Loucy (cell line): ENCODE results near the gene ELL.

Experiments
- H2AFZ ChIP-seq: fragments of 200-600 bp; sonication (generic); 2 replicates; pipeline ENCODE4 v1.6.0; 2016; ENCODE audit warnings: antibody characterized with exemption, mild to moderate bottlenecking, low read length, moderate library complexity
- H3F3A ChIP-seq: fragments of 200-600 bp; 2 replicates; pipeline ENCODE4 v1.6.0; 2016; ENCODE audit warnings: antibody characterized with exemption, low read depth, mild to moderate bottlenecking
- H3K27me3 ChIP-seq: fragments of 200-600 bp; sonication (generic); 2 replicates; pipeline ENCODE4 v1.6.1; 2014; ENCODE audit warnings: low read length, mild to moderate bottlenecking; ENCODE audit not compliant: insufficient read depth, poor library complexity, severe bottlenecking
- H3K36me3 ChIP-seq: fragments of 200-600 bp; sonication (generic); 2 replicates; pipeline ENCODE4 v1.6.1; 2016; ENCODE audit warnings: low read length; ENCODE audit not compliant: insufficient read depth
- H3K4me1 ChIP-seq: fragments of 200-600 bp; sonication (generic); 2 replicates; pipeline ENCODE4 v1.5.1; 2014; ENCODE audit warnings: low read length, mild to moderate bottlenecking; ENCODE audit not compliant: insufficient read depth, poor library complexity, severe bottlenecking
- H3K4me2 ChIP-seq: fragments of 200-600 bp; sonication (generic); 2 replicates; pipeline ENCODE4 v1.6.0; 2014; ENCODE audit warnings: antibody characterized with exemption, low read length, low read depth, mild to moderate bottlenecking; ENCODE audit not compliant: poor library complexity, severe bottlenecking
- H3K4me3 ChIP-seq: fragments of 200-600 bp; sonication (generic); 2 replicates; pipeline ENCODE4 v1.5.1; 2014; ENCODE audit warnings: low read length, mild to moderate bottlenecking, mixed read lengths; ENCODE audit not compliant: poor library complexity, severe bottlenecking
- H3K79me2 ChIP-seq: fragments of 200-600 bp; sonication (generic); 2 replicates; pipeline ENCODE4 v1.6.1; 2014; ENCODE audit warnings: low read length; ENCODE audit not compliant: insufficient read depth
- H3K9ac ChIP-seq: fragments of 200-600 bp; sonication (generic); 2 replicates; pipeline ENCODE4 v1.6.0; 2014; ENCODE audit warnings: mild to moderate bottlenecking, low read depth, low read length, moderate library complexity; ENCODE audit not compliant: poor library complexity, severe bottlenecking
- H3K9me2 ChIP-seq: fragments of 200-600 bp; sonication (generic); replicated peaks from 2 replicates; pipeline ENCODE4 v1.6.1; 2016; ENCODE audit warnings: low read depth, low read length, mixed read lengths
- H3K9me3 ChIP-seq: fragments of 200-600 bp; sonication (generic); 2 replicates; pipeline ENCODE4 v1.6.1; 2014; ENCODE audit warnings: mild to moderate bottlenecking, antibody characterized with exemption, low read length, low read depth; ENCODE audit not compliant: insufficient read depth
- H4K20me1 ChIP-seq: fragments of 200-600 bp; sonication (generic); 2 replicates; pipeline ENCODE4 v1.6.0; 2014; ENCODE audit warnings: antibody characterized with exemption, low read length, mild to moderate bottlenecking; ENCODE audit not compliant: insufficient read depth, poor library complexity, severe bottlenecking
- CTCF ChIP-seq: fragments of 200-600 bp; sonication (generic); conservative IDR thresholded peaks from 2 replicates; pipeline ENCODE4 v1.5.1; 2014; ENCODE audit warnings: mild to moderate bottlenecking, antibody characterized with exemption, low read length
- EZH2phosphoT487 ChIP-seq: fragments of 200-600 bp; IDR thresholded peaks from 2 replicates; pipeline ENCODE4 v1.6.1; 2018; ENCODE audit warnings: antibody characterized with exemption, mild to moderate bottlenecking, moderate library complexity, borderline replicate concordance

The ELL gene

GRCh38 chr19:18484992-18485391 lies 36.9 kb downstream of the ELL start:
- H4K20me1 ChIP-seq = peaks cover 27% of the 10 kb centered on the region
- H2AFZ ChIP-seq = no peak overlapping the region
- H3K27me3 ChIP-seq = no peaks in the 10 kb centered on the region
- H3K9ac ChIP-seq = no peak overlapping the region
- H3K79me2 ChIP-seq = peaks cover 96% of the 10 kb centered on the region
- H3K4me2 ChIP-seq = no peak overlapping the region
- H3F3A ChIP-seq = no peaks in the 10 kb centered on the region
- no peak overlapping the region for H3K4me3 ChIP-seq
- peaks cover 9% of the 10 kb centered on the region for H3K4me1 ChIP-seq
- no peaks in the 10 kb centered on the region for H3K9me2 ChIP-seq
- no peaks in the 10 kb centered on the region for H3K36me3 ChIP-seq
- TF ChIP-seq CTCF (no peak; the same call in 1 of the 2 replicates), EZH2phosphoT487 (no peak)
- no peaks in the 10 kb centered on the region for H3K9me3 ChIP-seq

- peaks cover 96% of the 10 kb centered on the region for H3K79me2 ChIP-seq
- H3K4me3 ChIP-seq = no peak overlapping the region
- no peak overlapping the region for H3K9ac ChIP-seq
- peaks cover 28% of the 10 kb centered on the region for H4K20me1 ChIP-seq
- no peaks in the 10 kb centered on the region for H3K36me3 ChIP-seq
- no peak for TF ChIP-seq CTCF
- TF ChIP-seq EZH2phosphoT487 = no peak
- no peaks in the 10 kb centered on the region for H3K27me3 ChIP-seq
- H3K4me1 ChIP-seq = peaks cover 10% of the 10 kb centered on the region
- no peaks in the 10 kb centered on the region for H3F3A ChIP-seq
- no peaks in the 10 kb centered on the region for H3K9me2 ChIP-seq
- no peaks in the 10 kb centered on the region for H3K9me3 ChIP-seq
- H2AFZ ChIP-seq = no peak overlapping the region
- H3K4me2 ChIP-seq = no peak overlapping the region
Observed at GRCh38 chr19:18483119-18483890, 38.6 kb downstream of the ELL start.

DNA sequence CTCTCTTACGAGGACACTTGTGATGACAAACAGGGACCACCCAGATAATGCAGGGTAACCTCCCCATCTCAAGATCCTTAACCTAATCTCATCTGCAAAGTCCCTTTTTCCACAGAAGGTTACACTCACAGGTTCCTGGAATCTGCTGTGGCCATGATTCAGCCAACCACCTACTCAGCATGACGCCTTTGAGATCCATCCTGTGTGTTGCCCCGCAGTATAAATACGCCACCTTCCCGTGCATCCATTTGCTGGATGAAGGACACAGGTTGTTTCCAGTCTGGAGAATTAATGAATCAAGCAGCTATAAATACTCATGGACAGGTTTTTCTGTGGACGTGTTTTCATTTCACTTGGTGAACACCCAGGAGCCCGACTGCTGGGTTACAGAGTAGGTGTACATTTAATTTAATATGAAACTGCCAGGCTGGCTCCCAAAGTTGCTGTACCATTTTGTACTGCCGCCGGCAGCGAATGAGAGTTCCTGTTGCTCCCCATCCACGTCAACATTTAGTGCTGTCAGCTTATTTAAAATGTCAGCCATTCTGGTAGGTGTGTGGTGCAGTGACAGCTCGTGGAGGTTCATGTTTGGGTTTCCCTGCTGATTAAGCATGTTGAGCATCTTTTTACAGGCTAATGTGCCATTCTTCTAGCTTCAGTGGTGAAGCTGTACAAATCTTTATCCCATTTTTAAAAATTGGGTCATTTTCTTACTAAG lies 40.2 kb downstream of the ELL start:
- H3F3A ChIP-seq = no peaks in the 10 kb centered on the region
- H3K9me2 ChIP-seq = no peaks in the 10 kb centered on the region
- H3K4me1 ChIP-seq = peaks cover 10% of the 10 kb centered on the region
- H2AFZ ChIP-seq = no peak overlapping the region
- H3K4me3 ChIP-seq = no peak overlapping the region
- peaks cover 23% of the 10 kb centered on the region for H4K20me1 ChIP-seq
- peaks cover 94% of the 10 kb centered on the region for H3K79me2 ChIP-seq
- H3K27me3 ChIP-seq = no peaks in the 10 kb centered on the region
- no peaks in the 10 kb centered on the region for H3K36me3 ChIP-seq
- H3K9ac ChIP-seq = no peak overlapping the region
- H3K9me3 ChIP-seq = no peaks in the 10 kb centered on the region
- no peak for TF ChIP-seq CTCF
- no peak for TF ChIP-seq EZH2phosphoT487
- H3K4me2 ChIP-seq = no peak overlapping the region
